Measurements from ENCODE around the gene TNFRSF8. TPM values are rescaled to one million over a fixed set of nuclear protein-coding genes. Genes with fewer than 3 reads are reported as not detected.

Gene TNFRSF8
- total and polyA plus RNA-seq, 9 of the 15 experiments (the other 6 are each of a cell fraction or from before 2014, with no cell fraction given) = 3.5 to 38.4 (median 17.1) TPM

- TF ChIP-seq ZNF766 (CRISPR knock-in tag; conservative IDR thresholded peaks at IDR 0.05) (peak; percentile 92), SRSF1 (IDR thresholded peaks at IDR 0.05; ENCODE audit: low read depth, low read length) (no peak), ZBTB5 (IDR thresholded peaks at IDR 0.05) (no peak), ZFPM2 (CRISPR knock-in tag; IDR thresholded peaks at IDR 0.05) (0 out of 2 replicates have a peak, but pooled peaks have one; percentile 15), ZFP36 (IDR thresholded peaks at IDR 0.05; ENCODE audit: low read depth, low read length, partially characterized antibody) (no peak), RBM22 (IDR thresholded peaks at IDR 0.05; ENCODE audit: low read depth, low read length, poor library complexity, severe bottlenecking) (no peak), ZNF444 (CRISPR knock-in tag; IDR thresholded peaks at IDR 0.05) (no peak), ELF1 (tag; IDR thresholded peaks at IDR 0.05) (no peak), TRIM28 (IDR thresholded peaks at IDR 0.05) (peak; percentile 28; the same call in 1 of the 2 replicates), ZNF785 (CRISPR knock-in tag; IDR thresholded peaks at IDR 0.05) (no peak), ZNF41 (CRISPR knock-in tag; conservative IDR thresholded peaks at IDR 0.05) (no peak), BACH1 (tag; IDR thresholded peaks at IDR 0.05) (0 out of 2 replicates have a peak, but pooled peaks have one; percentile 21)
- TF ChIP-seq, protein P1, sequence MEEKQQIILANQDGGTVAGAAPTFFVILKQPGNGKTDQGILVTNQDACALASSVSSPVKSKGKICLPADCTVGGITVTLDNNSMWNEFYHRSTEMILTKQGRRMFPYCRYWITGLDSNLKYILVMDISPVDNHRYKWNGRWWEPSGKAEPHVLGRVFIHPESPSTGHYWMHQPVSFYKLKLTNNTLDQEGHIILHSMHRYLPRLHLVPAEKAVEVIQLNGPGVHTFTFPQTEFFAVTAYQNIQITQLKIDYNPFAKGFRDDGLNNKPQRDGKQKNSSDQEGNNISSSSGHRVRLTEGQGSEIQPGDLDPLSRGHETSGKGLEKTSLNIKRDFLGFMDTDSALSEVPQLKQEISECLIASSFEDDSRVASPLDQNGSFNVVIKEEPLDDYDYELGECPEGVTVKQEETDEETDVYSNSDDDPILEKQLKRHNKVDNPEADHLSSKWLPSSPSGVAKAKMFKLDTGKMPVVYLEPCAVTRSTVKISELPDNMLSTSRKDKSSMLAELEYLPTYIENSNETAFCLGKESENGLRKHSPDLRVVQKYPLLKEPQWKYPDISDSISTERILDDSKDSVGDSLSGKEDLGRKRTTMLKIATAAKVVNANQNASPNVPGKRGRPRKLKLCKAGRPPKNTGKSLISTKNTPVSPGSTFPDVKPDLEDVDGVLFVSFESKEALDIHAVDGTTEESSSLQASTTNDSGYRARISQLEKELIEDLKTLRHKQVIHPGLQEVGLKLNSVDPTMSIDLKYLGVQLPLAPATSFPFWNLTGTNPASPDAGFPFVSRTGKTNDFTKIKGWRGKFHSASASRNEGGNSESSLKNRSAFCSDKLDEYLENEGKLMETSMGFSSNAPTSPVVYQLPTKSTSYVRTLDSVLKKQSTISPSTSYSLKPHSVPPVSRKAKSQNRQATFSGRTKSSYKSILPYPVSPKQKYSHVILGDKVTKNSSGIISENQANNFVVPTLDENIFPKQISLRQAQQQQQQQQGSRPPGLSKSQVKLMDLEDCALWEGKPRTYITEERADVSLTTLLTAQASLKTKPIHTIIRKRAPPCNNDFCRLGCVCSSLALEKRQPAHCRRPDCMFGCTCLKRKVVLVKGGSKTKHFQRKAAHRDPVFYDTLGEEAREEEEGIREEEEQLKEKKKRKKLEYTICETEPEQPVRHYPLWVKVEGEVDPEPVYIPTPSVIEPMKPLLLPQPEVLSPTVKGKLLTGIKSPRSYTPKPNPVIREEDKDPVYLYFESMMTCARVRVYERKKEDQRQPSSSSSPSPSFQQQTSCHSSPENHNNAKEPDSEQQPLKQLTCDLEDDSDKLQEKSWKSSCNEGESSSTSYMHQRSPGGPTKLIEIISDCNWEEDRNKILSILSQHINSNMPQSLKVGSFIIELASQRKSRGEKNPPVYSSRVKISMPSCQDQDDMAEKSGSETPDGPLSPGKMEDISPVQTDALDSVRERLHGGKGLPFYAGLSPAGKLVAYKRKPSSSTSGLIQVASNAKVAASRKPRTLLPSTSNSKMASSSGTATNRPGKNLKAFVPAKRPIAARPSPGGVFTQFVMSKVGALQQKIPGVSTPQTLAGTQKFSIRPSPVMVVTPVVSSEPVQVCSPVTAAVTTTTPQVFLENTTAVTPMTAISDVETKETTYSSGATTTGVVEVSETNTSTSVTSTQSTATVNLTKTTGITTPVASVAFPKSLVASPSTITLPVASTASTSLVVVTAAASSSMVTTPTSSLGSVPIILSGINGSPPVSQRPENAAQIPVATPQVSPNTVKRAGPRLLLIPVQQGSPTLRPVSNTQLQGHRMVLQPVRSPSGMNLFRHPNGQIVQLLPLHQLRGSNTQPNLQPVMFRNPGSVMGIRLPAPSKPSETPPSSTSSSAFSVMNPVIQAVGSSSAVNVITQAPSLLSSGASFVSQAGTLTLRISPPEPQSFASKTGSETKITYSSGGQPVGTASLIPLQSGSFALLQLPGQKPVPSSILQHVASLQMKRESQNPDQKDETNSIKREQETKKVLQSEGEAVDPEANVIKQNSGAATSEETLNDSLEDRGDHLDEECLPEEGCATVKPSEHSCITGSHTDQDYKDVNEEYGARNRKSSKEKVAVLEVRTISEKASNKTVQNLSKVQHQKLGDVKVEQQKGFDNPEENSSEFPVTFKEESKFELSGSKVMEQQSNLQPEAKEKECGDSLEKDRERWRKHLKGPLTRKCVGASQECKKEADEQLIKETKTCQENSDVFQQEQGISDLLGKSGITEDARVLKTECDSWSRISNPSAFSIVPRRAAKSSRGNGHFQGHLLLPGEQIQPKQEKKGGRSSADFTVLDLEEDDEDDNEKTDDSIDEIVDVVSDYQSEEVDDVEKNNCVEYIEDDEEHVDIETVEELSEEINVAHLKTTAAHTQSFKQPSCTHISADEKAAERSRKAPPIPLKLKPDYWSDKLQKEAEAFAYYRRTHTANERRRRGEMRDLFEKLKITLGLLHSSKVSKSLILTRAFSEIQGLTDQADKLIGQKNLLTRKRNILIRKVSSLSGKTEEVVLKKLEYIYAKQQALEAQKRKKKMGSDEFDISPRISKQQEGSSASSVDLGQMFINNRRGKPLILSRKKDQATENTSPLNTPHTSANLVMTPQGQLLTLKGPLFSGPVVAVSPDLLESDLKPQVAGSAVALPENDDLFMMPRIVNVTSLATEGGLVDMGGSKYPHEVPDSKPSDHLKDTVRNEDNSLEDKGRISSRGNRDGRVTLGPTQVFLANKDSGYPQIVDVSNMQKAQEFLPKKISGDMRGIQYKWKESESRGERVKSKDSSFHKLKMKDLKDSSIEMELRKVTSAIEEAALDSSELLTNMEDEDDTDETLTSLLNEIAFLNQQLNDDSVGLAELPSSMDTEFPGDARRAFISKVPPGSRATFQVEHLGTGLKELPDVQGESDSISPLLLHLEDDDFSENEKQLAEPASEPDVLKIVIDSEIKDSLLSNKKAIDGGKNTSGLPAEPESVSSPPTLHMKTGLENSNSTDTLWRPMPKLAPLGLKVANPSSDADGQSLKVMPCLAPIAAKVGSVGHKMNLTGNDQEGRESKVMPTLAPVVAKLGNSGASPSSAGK (IDR thresholded peaks at IDR 0.05) = peak; percentile 13
Measured at GRCh38 chr1:12038356-12039163, 24.5 kb upstream of the TNFRSF8 start (continued).
